Skin epidermis (tissue), 12 donors: ENCODE data around the gene PAM.

Experiments
- H3K27ac ChIP-seq, 21 experiments: fragments of 200-600 bp; sonication (generic) in 11 of 21; one replicate each; pipeline ENCODE4 v1.5.0; 2020; ENCODE audit warnings: mild to moderate bottlenecking in 3 of 21, inconsistent platforms in 2 of 21, moderate library complexity in 2 of 21
- H3K4me3 ChIP-seq, 7 experiments: fragments of 200-600 bp; sonication (generic) in 2 of 7; one replicate each; pipeline ENCODE4 v1.5.0; 2020; ENCODE audit warnings: inconsistent platforms in 2 of 7, mild to moderate bottlenecking in 2 of 7, moderate library complexity in 1 of 7

The PAM gene

GRCh38 chr5:102800427-102800826 lies 45.3 kb downstream of the PAM start:
- Histone ChIP-seq H3K27ac (no peak overlapping the region), H3K4me3 (no peak overlapping the region)

- H3K27ac ChIP-seq, result peak overlapping the region in 1 of 21 experiments; percentile 34
- no peak overlapping the region for H3K4me3 ChIP-seq
These were observed 46.3 kb downstream of the PAM start for GRCh38 chr5:102801371-102801770.

- no peak overlapping the region for H3K27ac ChIP-seq
- H3K4me3 ChIP-seq, result no peak overlapping the region
These were observed 47.8 kb downstream of the PAM start for GRCh38 chr5:102802708-102803458.

GRCh38 chr5:102807878-102808502 lies 52.9 kb downstream of the PAM start:
- H3K27ac ChIP-seq, result no peak overlapping the region
- no peak overlapping the region for H3K4me3 ChIP-seq

- H3K27ac ChIP-seq, result no peak overlapping the region
These were observed 53.9 kb downstream of the PAM start for GRCh38 chr5:102809033-102809432.

GRCh38 chr5:102811972-102812371 lies 56.9 kb downstream of the PAM start:
- Histone ChIP-seq H3K4me3 (no peak overlapping the region), H3K27ac (no peak overlapping the region)

More at GRCh38 chr5:102809033-102809432, 53.9 kb downstream of the PAM start:
- H3K4me3 ChIP-seq, result no peak overlapping the region

GRCh38 chr5:102813740-102814139 lies 58.6 kb downstream of the PAM start:
- no peak overlapping the region for H3K4me3 ChIP-seq

GRCh38 chr5:102815084-102815483 lies 60.0 kb downstream of the PAM start:
- H3K4me3 ChIP-seq, result no peak overlapping the region

More at GRCh38 chr5:102813740-102814139, 58.6 kb downstream of the PAM start:
- H3K27ac ChIP-seq, result no peak overlapping the region

GRCh38 chr5:102815540-102816332 lies 60.6 kb downstream of the PAM start:
- peak overlapping the region in 3 of 21 experiments; percentile 14 to 47 (median 34) for H3K27ac ChIP-seq
- H3K4me3 ChIP-seq, result no peak overlapping the region

More at GRCh38 chr5:102815084-102815483, 60.0 kb downstream of the PAM start:
- peak overlapping the region in 1 of 21 experiments; percentile 26 for H3K27ac ChIP-seq

- no peak overlapping the region for H3K27ac ChIP-seq
- H3K4me3 ChIP-seq, result no peak overlapping the region
These were observed 63.2 kb downstream of the PAM start for GRCh38 chr5:102818345-102818744.

- H3K27ac ChIP-seq, result no peak overlapping the region
These were observed 63.8 kb downstream of the PAM start for GRCh38 chr5:102818934-102819333.

GRCh38 chr5:102819634-102820033 lies 64.5 kb downstream of the PAM start:
- no peak overlapping the region for H3K27ac ChIP-seq
- no peak overlapping the region for H3K4me3 ChIP-seq

More at GRCh38 chr5:102818934-102819333, 63.8 kb downstream of the PAM start:
- H3K4me3 ChIP-seq, result no peak overlapping the region

GRCh38 chr5:102823441-102823874 lies 68.4 kb downstream of the PAM start:
- peak overlapping the region in 2 of 21 experiments; percentile 3 to 44 for H3K27ac ChIP-seq

GRCh38 chr5:102826629-102827028 lies 71.5 kb downstream of the PAM start:
- H3K4me3 ChIP-seq, result no peak overlapping the region
- no peak overlapping the region for H3K27ac ChIP-seq

More at GRCh38 chr5:102823441-102823874, 68.4 kb downstream of the PAM start:
- H3K4me3 ChIP-seq, result no peak overlapping the region

- Histone ChIP-seq H3K27ac (no peak overlapping the region), H3K4me3 (no peak overlapping the region)
These were observed 75.1 kb downstream of the PAM start for GRCh38 chr5:102830241-102830640.

- H3K4me3 ChIP-seq, result no peak overlapping the region
- no peak overlapping the region for H3K27ac ChIP-seq
These were observed 77.3 kb downstream of the PAM start for GRCh38 chr5:102832445-102832844.

GRCh38 chr5:102833146-102833545 lies 78.0 kb downstream of the PAM start:
- Histone ChIP-seq H3K4me3 (no peak overlapping the region), H3K27ac (no peak overlapping the region)

- Histone ChIP-seq H3K4me3 (no peak overlapping the region), H3K27ac (no peak overlapping the region)
These were observed 79.4 kb downstream of the PAM start for GRCh38 chr5:102834438-102834964.

GRCh38 chr5:102835717-102836116 lies 80.6 kb downstream of the PAM start:
- Histone ChIP-seq H3K27ac (no peak overlapping the region), H3K4me3 (no peak overlapping the region)

GRCh38 chr5:102841021-102841420 lies 85.9 kb downstream of the PAM start:
- no peak overlapping the region for H3K4me3 ChIP-seq
- H3K27ac ChIP-seq, result no peak overlapping the region
